Fibroblast of lung (primary cell): ENCODE measurements around the gene CREBL2. TPM values are rescaled to one million over a fixed set of nuclear protein-coding genes. Genes with fewer than 3 reads are reported as not detected.

Source experiments
- DNase-seq, 2 donors: peaks; one replicate each; pipeline versions ENCODE4 v3.0.0 to v3.0.0-alpha.2; 2010; ENCODE audit warnings: low read depth in 2 of 2
- H2AFZ ChIP-seq: 2 replicates; pipeline ENCODE4 v1.5.1; 2012; ENCODE audit warnings: low read length, control low read depth, inconsistent platforms
- H3K27ac ChIP-seq: 2 replicates; pipeline ENCODE4 v1.5.1; 2011; ENCODE audit warnings: low read length, control low read depth; ENCODE audit not compliant: insufficient read depth
- H3K27me3 ChIP-seq: 2 replicates; pipeline ENCODE4 v1.5.1; 2011; ENCODE audit warnings: mild to moderate bottlenecking, low read length; ENCODE audit not compliant: control insufficient read depth, insufficient read depth
- H3K36me3 ChIP-seq: 2 replicates; pipeline ENCODE4 v1.5.1; 2011; ENCODE audit warnings: low read length; ENCODE audit not compliant: control insufficient read depth, insufficient read depth
- H3K4me1 ChIP-seq: 2 replicates; pipeline ENCODE4 v1.5.1; 2011; ENCODE audit warnings: low read length; ENCODE audit not compliant: control insufficient read depth, insufficient read depth; ENCODE audit errors: extremely low read depth
- H3K4me2 ChIP-seq: 2 replicates; pipeline ENCODE4 v1.5.1; 2011; ENCODE audit warnings: low read length, control low read depth; ENCODE audit not compliant: insufficient read depth; ENCODE audit errors: extremely low read depth
- H3K4me3 ChIP-seq, 4 experiments: fragments of 200-600 bp in 1 of 4; sonication (generic) in 1 of 4; replicated peaks in 1 of 4; 2 replicates each; pipeline ENCODE4 v1.5.1; 2011 to 2016; ENCODE audit warnings: low read length in 4 of 4, low read depth in 3 of 4, mild to moderate bottlenecking in 3 of 4, control low read depth in 2 of 4, inconsistent platforms in 1 of 4, mixed read lengths in 1 of 4; ENCODE audit not compliant: insufficient read depth in 1 of 4; ENCODE audit errors: control extremely low read depth in 1 of 4
- H3K79me2 ChIP-seq: 2 replicates; pipeline ENCODE4 v1.5.1; 2012; ENCODE audit warnings: mild to moderate bottlenecking, low read length, inconsistent platforms; ENCODE audit not compliant: control insufficient read depth, insufficient read depth
- H3K9ac ChIP-seq: 2 replicates; pipeline ENCODE4 v1.5.1; 2011; ENCODE audit warnings: mild to moderate bottlenecking, low read length, control low read depth; ENCODE audit not compliant: insufficient read depth
- H3K9me3 ChIP-seq: 2 replicates; pipeline ENCODE4 v1.5.1; 2012; ENCODE audit warnings: low read depth, low read length; ENCODE audit not compliant: control insufficient read depth, insufficient read depth
- H4K20me1 ChIP-seq: 2 replicates; pipeline ENCODE4 v1.5.1; 2011; ENCODE audit warnings: low read length; ENCODE audit not compliant: control insufficient read depth, insufficient read depth; ENCODE audit errors: extremely low read depth
- EZH2 ChIP-seq: IDR thresholded peaks from 2 replicates; pipeline ENCODE4 v1.5.1; 2012; ENCODE audit warnings: low read length, control low read depth, mild to moderate bottlenecking; ENCODE audit errors: missing control alignments
- polyA plus RNA-seq, 2 donors: library from polyadenylated mRNA; depleted of rRNA in 1 of 2; stranded (reverse) in 1 of 2; unstranded in 1 of 2; fragments of >200 nt; gene quantifications; 2 replicates each; pipeline ENCODE4 v1.2.1, GENCODE V29; 2011 to 2012; ENCODE audit warnings: missing spikeins in 1 of 2
- total RNA-seq: library from RNA; depleted of rRNA; stranded (reverse); fragments of >200 nt; gene quantifications from 2 replicates; pipeline ENCODE4 v1.2.1, GENCODE V29; 2014
- TF ChIP-seq, protein P1 (sequence below), 2 donors: IDR thresholded peaks in 1 of 2; conservative IDR thresholded peaks in 1 of 2; 1 replicate in 1 of 2; 2 replicates in 1 of 2; pipeline ENCODE4 v1.5.1; 2011 to 2012; ENCODE audit warnings: low read length in 2 of 2, control low read depth in 1 of 2, inconsistent platforms in 1 of 2, low read depth in 1 of 2, mild to moderate bottlenecking in 1 of 2

CREBL2 gene
- total and polyA plus RNA-seq, 2 donors (not counting 1 experiment from before 2014, with no cell fraction given) = 35.9 to 59.5 TPM

GRCh38 chr12:12654691-12655460, 43.2 kb downstream of the CREBL2 start:
- Histone ChIP-seq H3K36me3 (no peaks in the 10 kb centered on the region), H3K9ac (no peak overlapping the region), H3K4me1 (no peaks in the 10 kb centered on the region), H3K4me3 (no peak overlapping the region), H2AFZ (no peak overlapping the region), H3K79me2 (no peaks in the 10 kb centered on the region), H3K4me2 (no peak overlapping the region), H3K27me3 (no peaks in the 10 kb centered on the region), H3K27ac (no peak overlapping the region), H3K9me3 (no peaks in the 10 kb centered on the region), H4K20me1 (no peaks in the 10 kb centered on the region)
- TF ChIP-seq, protein P1, sequence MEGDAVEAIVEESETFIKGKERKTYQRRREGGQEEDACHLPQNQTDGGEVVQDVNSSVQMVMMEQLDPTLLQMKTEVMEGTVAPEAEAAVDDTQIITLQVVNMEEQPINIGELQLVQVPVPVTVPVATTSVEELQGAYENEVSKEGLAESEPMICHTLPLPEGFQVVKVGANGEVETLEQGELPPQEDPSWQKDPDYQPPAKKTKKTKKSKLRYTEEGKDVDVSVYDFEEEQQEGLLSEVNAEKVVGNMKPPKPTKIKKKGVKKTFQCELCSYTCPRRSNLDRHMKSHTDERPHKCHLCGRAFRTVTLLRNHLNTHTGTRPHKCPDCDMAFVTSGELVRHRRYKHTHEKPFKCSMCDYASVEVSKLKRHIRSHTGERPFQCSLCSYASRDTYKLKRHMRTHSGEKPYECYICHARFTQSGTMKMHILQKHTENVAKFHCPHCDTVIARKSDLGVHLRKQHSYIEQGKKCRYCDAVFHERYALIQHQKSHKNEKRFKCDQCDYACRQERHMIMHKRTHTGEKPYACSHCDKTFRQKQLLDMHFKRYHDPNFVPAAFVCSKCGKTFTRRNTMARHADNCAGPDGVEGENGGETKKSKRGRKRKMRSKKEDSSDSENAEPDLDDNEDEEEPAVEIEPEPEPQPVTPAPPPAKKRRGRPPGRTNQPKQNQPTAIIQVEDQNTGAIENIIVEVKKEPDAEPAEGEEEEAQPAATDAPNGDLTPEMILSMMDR (conservative IDR thresholded peaks at IDR 0.05 in 1 of 2, IDR thresholded peaks at IDR 0.05 in 1 of 2; ENCODE audit: low read depth in 1 of 2, low read length in 2 of 2) = no peak
- TF ChIP-seq EZH2 = no peak
- DNase-seq = no peak

DNA sequence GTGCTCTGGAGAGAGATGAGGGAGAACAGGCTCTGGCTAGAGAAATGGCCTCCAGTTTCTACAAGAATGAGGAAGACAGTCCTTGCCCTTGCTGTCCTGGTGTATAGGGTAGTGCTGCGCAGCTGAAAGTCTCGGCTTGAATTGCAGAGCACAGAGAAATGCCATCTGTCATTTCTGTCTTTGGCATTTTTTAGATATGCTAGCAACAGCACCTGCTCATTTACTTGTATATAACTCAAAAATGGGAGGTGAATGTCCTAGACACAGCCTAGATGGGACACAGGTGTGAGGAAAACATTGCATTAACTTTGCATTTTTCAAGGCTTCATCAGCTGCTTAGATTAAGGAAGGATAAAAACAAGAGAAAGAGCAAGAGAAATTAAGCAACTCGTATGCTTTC, 48.5 kb downstream of the CREBL2 start:
- Histone ChIP-seq H3K9me3 (no peaks in the 10 kb centered on the region), H3K4me3 (no peak overlapping the region), H4K20me1 (no peaks in the 10 kb centered on the region), H3K27ac (no peak overlapping the region), H3K79me2 (no peaks in the 10 kb centered on the region), H3K4me2 (no peak overlapping the region), H3K27me3 (no peaks in the 10 kb centered on the region), H3K36me3 (no peaks in the 10 kb centered on the region), H2AFZ (no peak overlapping the region), H3K9ac (no peak overlapping the region), H3K4me1 (peaks cover 6% of the 10 kb centered on the region)
- no peak for TF ChIP-seq EZH2
- TF ChIP-seq, protein P1 (conservative IDR thresholded peaks at IDR 0.05 in 1 of 2, IDR thresholded peaks at IDR 0.05 in 1 of 2; ENCODE audit: low read depth in 1 of 2, low read length in 2 of 2) = no peak
- no peak for DNase-seq

DNA sequence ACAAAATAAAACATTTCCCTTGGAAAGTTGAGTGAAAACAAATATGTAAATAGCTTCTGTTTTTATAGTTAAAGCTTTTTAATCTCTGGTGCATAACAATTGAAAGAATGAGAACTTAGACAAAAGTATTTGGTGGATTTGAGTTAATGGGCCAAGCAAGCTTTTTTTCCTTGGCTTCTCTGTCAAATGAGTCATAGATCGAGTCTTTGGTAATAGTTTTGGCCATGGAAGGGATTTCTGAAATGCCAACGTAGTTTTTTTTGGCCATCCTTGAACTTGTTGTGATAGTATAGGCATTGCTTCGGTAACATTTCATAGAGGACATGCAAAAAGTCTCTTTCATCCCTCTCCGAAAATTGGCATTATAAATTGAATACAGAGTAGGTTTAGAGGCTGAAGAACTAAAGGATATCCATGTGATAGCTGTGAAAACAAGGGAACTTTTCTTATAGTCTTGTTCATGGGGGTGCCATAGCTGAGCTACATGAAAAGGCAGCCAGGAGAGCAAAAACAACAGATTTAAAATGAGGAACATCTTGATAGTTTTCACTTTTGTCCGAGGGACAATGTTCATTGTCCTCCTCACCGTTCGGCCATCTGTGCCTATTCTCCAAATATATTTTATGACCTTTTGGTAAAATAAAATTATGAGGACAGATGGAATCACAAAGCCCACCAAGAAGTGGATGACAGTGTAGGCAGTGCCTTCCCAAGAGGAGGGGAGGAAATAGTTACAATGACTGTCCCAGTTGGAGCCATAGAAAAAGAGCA, 49.6 kb downstream of the CREBL2 start:
- no peak for TF ChIP-seq EZH2
- TF ChIP-seq, protein P1 (conservative IDR thresholded peaks at IDR 0.05 in 1 of 2, IDR thresholded peaks at IDR 0.05 in 1 of 2; ENCODE audit: low read depth in 1 of 2, low read length in 2 of 2) = no peak
- H3K27ac ChIP-seq = no peak overlapping the region
- H3K4me2 ChIP-seq = peak overlapping the region; percentile 48
- no peaks in the 10 kb centered on the region for H3K9me3 ChIP-seq
- H3K4me1 ChIP-seq = peaks cover 6% of the 10 kb centered on the region
- H3K9ac ChIP-seq = no peak overlapping the region
- no peaks in the 10 kb centered on the region for H3K36me3 ChIP-seq
- no peaks in the 10 kb centered on the region for H3K79me2 ChIP-seq
- H3K4me3 ChIP-seq = no peak overlapping the region
- DNase-seq = peak; percentile 79 to 88
- no peak overlapping the region for H2AFZ ChIP-seq
- H4K20me1 ChIP-seq = no peaks in the 10 kb centered on the region
- peaks cover under 1% of the 10 kb centered on the region for H3K27me3 ChIP-seq
